GM12874 (cell line): ENCODE data around the gene RGS21.

Source experiments
- TF ChIP-seq, protein P1 (sequence below): IDR thresholded peaks from 2 replicates; pipeline ENCODE4 v1.5.1; 2011; ENCODE audit warnings: low read depth, mild to moderate bottlenecking, control low read depth, low read length, moderate library complexity; ENCODE audit not compliant: insufficient read depth

Gene RGS21

DNA sequence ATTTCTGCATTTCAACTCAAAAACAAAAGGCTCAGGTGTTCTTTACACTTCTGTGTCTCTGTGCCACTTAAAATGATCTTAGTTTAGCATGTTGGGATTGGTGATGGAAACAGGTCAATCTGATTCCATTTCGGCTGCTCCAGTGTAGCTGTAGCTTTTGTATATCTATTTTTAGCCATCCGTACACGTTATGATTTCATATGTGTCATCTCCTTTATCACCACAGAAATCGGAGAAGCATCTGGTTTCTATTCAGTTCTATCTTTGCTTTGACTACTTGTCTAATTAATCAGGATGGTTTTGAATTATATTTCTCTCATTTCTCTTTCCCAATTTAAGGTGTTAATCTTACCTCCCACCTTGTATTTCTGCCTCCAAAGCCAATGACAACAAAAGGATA, 41.1 kb downstream of the RGS21 start:
- TF ChIP-seq, protein P1, sequence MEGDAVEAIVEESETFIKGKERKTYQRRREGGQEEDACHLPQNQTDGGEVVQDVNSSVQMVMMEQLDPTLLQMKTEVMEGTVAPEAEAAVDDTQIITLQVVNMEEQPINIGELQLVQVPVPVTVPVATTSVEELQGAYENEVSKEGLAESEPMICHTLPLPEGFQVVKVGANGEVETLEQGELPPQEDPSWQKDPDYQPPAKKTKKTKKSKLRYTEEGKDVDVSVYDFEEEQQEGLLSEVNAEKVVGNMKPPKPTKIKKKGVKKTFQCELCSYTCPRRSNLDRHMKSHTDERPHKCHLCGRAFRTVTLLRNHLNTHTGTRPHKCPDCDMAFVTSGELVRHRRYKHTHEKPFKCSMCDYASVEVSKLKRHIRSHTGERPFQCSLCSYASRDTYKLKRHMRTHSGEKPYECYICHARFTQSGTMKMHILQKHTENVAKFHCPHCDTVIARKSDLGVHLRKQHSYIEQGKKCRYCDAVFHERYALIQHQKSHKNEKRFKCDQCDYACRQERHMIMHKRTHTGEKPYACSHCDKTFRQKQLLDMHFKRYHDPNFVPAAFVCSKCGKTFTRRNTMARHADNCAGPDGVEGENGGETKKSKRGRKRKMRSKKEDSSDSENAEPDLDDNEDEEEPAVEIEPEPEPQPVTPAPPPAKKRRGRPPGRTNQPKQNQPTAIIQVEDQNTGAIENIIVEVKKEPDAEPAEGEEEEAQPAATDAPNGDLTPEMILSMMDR: no peak

DNA sequence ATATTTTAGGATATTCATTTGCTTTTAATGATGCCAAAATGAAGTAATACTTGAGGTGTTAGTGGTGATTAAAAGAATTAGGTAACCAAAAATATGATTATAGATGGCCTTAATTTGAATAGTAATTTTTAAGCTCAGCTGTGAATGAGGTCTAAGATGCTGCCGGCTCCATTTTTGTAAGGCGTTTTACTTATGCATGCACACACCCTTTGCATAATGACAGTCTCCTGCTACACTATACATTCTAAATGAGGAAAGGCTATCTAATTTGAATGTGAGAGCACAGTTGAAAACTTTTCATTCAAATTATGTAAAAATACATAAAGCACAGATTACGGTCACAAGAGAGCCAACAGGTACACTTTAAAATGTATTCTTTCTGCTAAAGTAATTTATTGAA, 41.6 kb downstream of the RGS21 start:
- TF ChIP-seq, protein P1: no peak

DNA sequence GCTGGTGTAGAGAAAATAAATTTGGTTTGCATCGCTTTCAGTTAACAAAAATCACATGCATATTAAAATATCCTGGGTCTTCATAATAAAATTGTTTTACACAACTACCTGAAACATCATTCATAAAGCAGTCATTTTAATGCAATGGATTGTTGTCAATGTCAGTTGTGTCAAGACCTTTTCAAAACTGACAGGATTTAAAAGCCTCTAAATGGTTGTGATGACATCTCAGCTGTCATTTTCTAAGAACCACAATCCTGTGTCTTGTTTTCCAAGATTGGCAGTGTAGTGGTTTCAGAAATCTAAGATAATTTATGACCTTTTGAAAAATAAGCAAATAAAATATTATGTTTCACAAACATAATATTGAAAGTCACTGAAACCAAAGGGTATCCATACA, 42.0 kb downstream of the RGS21 start:
- TF ChIP-seq, protein P1: no peak

DNA sequence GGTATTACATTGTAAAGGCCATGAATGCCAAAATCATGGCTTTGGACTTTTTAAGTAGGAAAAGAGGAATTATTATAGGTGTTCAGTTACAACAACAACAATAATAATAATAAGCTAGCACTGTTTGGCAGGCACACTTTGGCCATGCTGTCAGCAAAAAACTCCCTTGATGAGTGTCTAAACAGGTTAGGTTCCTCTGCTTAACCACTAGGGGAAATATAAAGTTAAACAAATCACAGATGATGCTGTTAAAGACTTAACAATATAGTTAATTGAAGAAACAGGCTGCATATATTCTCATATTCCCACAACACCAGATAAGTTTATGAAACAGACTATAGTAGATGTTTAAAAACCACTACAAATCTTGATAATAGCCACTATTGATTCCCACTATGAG, 46.4 kb downstream of the RGS21 start:
- TF ChIP-seq, protein P1: no peak

DNA sequence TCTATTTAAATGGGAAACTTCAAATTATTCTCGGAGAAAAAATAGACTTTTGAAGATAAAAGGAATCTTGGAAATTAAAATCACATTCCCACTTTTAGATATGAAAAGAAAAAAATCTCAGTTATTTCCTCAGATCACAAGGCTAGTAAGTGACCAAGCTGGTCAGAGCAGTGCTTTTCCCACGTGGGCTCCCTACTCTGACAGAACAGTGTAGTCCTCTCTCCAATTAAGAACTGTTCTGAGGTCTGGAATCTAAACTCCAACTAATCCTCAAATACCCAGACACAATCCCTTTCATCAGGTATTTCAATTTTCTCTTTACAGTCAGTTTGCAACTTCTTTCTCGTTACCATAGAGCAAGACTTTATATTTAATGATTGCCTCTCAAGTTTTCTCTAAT, 50.6 kb downstream of the RGS21 start:
- TF ChIP-seq, protein P1: no peak

DNA sequence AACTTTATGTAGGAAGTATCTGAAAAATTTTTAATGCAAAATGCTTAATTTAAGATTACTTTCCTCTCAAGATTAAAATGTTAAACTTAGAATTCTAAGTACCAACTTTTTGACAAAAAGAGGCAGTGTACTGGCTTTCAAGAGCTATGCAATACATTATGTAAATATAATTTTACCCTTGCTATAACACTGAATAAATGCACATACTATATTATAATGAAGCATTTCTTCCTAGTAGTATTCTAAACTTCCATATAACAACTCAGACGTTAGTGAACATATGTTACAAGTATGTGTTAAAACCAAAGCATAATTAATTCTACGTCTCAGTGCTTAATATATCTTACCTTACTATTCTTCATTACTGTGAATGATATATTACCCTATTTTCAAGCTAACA, 58.5 kb downstream of the RGS21 start:
- TF ChIP-seq, protein P1: no peak

DNA sequence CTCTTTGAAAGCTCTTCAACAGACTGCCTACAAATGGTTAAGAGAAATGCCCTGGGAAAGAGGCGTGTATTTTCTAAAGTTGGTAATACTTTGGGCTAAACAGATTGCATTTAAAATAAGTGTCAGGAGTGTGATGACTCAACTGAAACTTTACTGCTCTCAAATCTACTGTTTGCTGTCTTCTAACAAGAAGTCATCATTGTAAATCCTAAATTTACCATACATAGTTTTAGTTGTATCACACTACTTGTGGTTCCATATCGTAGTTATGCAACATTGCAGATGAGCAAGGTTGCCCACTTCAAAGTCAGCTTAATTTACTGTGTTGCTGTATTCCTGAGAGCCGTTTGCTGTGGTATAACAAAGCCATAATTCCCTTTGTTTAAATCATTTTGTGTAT, 59.6 kb downstream of the RGS21 start:
- TF ChIP-seq, protein P1: no peak

DNA sequence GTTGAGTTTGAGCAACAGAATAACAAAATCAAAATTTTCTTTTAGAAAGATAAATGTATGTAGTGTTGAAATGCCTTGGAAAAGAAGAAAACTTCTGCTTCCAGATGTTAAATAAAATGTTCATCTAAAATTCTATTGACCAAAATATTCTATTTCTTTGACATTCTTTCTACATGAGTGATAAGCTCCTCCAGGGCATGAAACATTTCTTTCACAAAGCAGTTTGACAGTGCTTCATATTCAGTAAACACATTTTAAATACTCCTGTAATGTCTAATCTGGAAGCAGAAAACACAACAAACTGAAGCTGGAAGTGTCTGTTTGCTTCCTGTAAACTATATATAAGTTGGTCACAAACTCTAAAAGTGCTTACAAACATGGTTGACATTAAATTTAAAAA, 61.5 kb downstream of the RGS21 start:
- TF ChIP-seq, protein P1: no peak
